Measurements from ENCODE around the gene CDCA5. TPM values are rescaled to one million over a fixed set of nuclear protein-coding genes. Genes with fewer than 3 reads are reported as not detected.

CDCA5 gene
- total RNA-seq, 1 donor from 2014 or later, result 14.8 TPM

DNA sequence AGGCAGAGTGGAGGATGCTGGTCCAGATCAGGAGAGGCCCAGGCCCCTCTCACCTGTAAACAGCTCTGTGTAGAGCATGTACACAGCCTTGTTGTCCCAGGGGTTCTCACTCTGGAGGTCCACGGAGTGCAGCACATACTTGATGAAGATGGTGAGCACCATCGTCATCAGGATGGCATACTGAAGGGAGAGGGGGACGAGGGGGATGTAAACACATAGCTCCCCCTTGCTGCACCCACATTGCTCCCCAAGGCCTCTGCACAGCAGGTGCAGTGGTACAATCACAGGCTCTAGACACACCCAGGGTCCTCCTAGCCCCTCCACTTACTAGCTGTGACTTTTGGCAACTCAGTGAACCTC lies 47.6 kb upstream of the CDCA5 start:
- Mint-ChIP-seq H3K27me3 (ENCODE audit: unreplicated experiment) (peaks cover 21% of the 10 kb centered on the region), H3K27ac (ENCODE audit: unreplicated experiment) (peak overlapping the region; percentile 32), H3K9me3 (ENCODE audit: unreplicated experiment) (no peaks in the 10 kb centered on the region), H3K36me3 (ENCODE audit: low read depth, unreplicated experiment) (peaks cover 25% of the 10 kb centered on the region), H3K4me3 (ENCODE audit: unreplicated experiment) (peak overlapping the region; percentile 65), H3K4me1 (ENCODE audit: unreplicated experiment) (peaks cover 27% of the 10 kb centered on the region)
- no peak for TF ChIP-seq CTCF (IDR thresholded peaks at IDR 0.05; ENCODE audit: unreplicated experiment)
- DNase-seq (ENCODE audit: low spot score), result no peak

- TF ChIP-seq CTCF (IDR thresholded peaks at IDR 0.05; ENCODE audit: unreplicated experiment), result no peak
- Mint-ChIP-seq H3K4me1 (ENCODE audit: unreplicated experiment) (peaks cover 21% of the 10 kb centered on the region), H3K9me3 (ENCODE audit: unreplicated experiment) (no peaks in the 10 kb centered on the region), H3K27me3 (ENCODE audit: unreplicated experiment) (peaks cover 15% of the 10 kb centered on the region), H3K27ac (ENCODE audit: unreplicated experiment) (peak overlapping the region; percentile 32), H3K4me3 (ENCODE audit: unreplicated experiment) (peak overlapping the region; percentile 65), H3K36me3 (ENCODE audit: low read depth, unreplicated experiment) (peaks cover 24% of the 10 kb centered on the region)
- no peak for DNase-seq (ENCODE audit: low spot score)
Observed at GRCh38 chr11:65130631-65131416, 47.0 kb upstream of the CDCA5 start.

- Mint-ChIP-seq H3K4me3 (ENCODE audit: unreplicated experiment) (no peak overlapping the region), H3K36me3 (ENCODE audit: low read depth, unreplicated experiment) (peaks cover 26% of the 10 kb centered on the region), H3K9me3 (ENCODE audit: unreplicated experiment) (no peaks in the 10 kb centered on the region), H3K4me1 (ENCODE audit: unreplicated experiment) (peaks cover 20% of the 10 kb centered on the region), H3K27me3 (ENCODE audit: unreplicated experiment) (peaks cover 15% of the 10 kb centered on the region), H3K27ac (ENCODE audit: unreplicated experiment) (no peak overlapping the region)
- DNase-seq (ENCODE audit: low spot score), result no peak
- no peak for TF ChIP-seq CTCF (IDR thresholded peaks at IDR 0.05; ENCODE audit: unreplicated experiment)
Observed at GRCh38 chr11:65129649-65130441, 46.0 kb upstream of the CDCA5 start.

GRCh38 chr11:65128182-65129145 lies 44.6 kb upstream of the CDCA5 start:
- DNase-seq (ENCODE audit: low spot score), result no peak

More at GRCh38 chr11:65128182-65129145, 44.6 kb upstream of the CDCA5 start:
- Mint-ChIP-seq H3K4me3 (ENCODE audit: unreplicated experiment) (no peak overlapping the region), H3K9me3 (ENCODE audit: unreplicated experiment) (no peaks in the 10 kb centered on the region), H3K36me3 (ENCODE audit: low read depth, unreplicated experiment) (peaks cover 23% of the 10 kb centered on the region), H3K27me3 (ENCODE audit: unreplicated experiment) (peaks cover 6% of the 10 kb centered on the region), H3K4me1 (ENCODE audit: unreplicated experiment) (peaks cover 10% of the 10 kb centered on the region), H3K27ac (ENCODE audit: unreplicated experiment) (no peak overlapping the region)
- TF ChIP-seq CTCF (IDR thresholded peaks at IDR 0.05; ENCODE audit: unreplicated experiment), result no peak
